Stimulated activated CD8-positive, alpha-beta memory T cell treated with anti-CD3 and anti-CD28 coated beads, Interleukin-7, amount 100 ng/mL, for 48 hours (primary cell): ENCODE results near the gene ROR2.
A peak's percentile ranks its signal among the peaks of the same experiment; 100 is the strongest.

Experiments used
- DNase-seq, 2 donors: peaks; one replicate each; pipeline ENCODE4 v3.0.0-alpha.2; 2020; ENCODE audit warnings: low read depth in 1 of 2; ENCODE audit errors: extremely low read depth in 1 of 2

The ROR2 gene

DNA sequence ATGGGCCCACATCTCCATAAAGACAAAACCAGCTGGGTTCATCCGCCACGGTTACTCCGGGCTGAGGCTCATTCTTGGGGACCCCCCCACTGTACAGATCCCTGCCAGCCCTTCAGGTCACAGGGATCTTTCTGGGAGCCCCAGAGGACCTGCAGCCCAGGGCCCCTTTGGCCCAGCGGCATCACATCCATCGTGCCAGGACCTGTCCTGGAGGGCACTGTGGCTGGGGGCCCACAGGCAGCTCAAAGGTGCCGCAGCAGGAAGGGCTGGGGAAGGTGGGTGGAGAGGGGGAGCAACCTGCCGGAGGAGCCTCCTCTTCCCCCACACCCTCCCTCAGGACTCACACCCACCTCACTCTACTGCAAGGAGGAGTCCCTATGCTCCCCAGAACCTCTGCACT lies 252.8 kb downstream of the ROR2 start:
- DNase-seq: no peak

- DNase-seq: no peak
These were observed 255.8 kb downstream of the ROR2 start for GRCh38 chr9:91694081-91694870.

DNA sequence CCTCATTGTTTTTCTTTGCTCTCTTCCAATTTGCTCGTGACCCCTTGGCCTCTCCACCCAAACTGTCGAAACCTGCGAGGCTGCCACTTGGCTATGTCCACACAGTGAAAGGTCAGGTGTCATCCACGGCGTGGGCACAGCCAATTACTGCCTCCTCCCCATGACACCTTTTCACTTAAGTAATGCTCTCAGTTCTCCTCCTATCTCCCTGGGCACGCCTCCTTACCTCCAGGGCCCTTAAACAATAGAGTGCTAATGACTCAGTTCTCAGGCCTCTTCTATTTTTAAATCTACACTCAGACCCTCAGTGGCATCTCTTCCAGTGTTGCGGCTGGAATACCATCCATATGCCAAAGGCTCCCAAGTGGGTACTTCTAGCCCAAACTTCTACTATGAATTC lies 256.8 kb downstream of the ROR2 start:
- DNase-seq: no peak

GRCh38 chr9:91690540-91691249 lies 259.3 kb downstream of the ROR2 start:
- DNase-seq: no peak

GRCh38 chr9:91689006-91689405 lies 261.0 kb downstream of the ROR2 start:
- no peak for DNase-seq

GRCh38 chr9:91683269-91683668 lies 266.8 kb downstream of the ROR2 start:
- no peak for DNase-seq

GRCh38 chr9:91682806-91683205 lies 267.2 kb downstream of the ROR2 start:
- no peak for DNase-seq

GRCh38 chr9:91681461-91682305 lies 268.3 kb downstream of the ROR2 start:
- peak; percentile 37 to 57 for DNase-seq

DNA sequence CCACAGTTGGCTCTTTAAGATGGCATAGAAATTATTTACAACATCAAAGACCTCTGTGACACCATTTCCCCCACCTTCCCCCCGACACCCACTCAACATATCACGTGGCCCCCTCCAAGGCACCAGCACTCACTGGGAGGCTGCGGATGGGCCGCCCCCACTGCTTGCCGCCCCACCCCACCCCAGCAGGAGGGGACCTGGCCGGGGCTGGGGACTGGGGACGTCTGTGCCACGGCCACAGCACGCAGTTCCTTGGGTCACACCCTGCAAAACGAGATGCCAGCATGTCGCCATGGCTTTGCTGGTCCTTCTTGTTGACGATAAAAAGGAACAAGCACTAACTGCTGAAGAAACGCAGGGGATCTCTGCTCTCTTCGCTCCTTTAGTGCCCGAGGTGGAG lies 269.0 kb downstream of the ROR2 start:
- DNase-seq: no peak

- no peak for DNase-seq
These were observed 269.9 kb downstream of the ROR2 start for GRCh38 chr9:91680106-91680505.

- no peak for DNase-seq
These were observed 271.0 kb downstream of the ROR2 start for GRCh38 chr9:91678807-91679580.

- DNase-seq: no peak
These were observed 272.1 kb downstream of the ROR2 start for GRCh38 chr9:91677822-91678436.

DNA sequence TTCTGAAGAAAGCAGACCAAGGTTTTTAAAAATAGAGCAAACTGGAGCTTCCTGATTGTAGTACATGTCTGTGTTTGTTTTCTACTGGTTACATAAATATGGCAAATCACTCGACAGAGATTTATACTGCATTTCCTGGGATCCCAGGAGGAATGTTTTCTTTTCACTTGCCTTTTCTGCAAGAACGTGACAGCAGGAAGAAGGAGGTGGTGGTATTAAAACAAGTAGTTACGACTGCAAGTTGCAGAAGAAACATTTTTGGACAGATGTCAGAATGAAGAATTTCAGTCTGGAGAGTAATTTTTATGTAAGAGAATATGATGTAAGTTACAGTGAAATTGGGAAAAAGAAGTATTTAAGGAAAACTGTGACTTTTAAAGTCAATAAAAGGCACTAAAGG lies 272.7 kb downstream of the ROR2 start:
- DNase-seq: no peak

GRCh38 chr9:91676046-91676445 lies 274.0 kb downstream of the ROR2 start:
- no peak for DNase-seq

- DNase-seq: no peak
These were observed 285.4 kb downstream of the ROR2 start for GRCh38 chr9:91664663-91665062.

GRCh38 chr9:91663858-91664257 lies 286.2 kb downstream of the ROR2 start:
- DNase-seq: no peak

DNA sequence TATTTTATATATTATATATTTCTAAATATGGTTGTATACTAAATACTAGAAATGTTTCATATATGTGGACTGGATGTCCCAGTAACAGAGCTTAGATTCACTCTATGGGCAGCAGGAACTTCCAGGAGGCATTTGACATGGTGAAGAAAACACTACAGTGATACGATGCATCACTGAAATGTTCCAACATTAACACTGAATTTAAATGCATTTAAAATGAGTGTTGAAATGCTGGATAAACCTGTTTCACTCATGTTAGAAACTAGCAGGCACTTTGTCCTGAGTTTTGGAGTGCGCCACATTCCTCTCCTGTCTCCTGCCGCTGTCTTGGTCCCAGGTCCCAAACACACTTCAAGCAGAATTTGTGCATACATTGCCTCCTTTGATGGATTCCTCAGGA lies 288.6 kb downstream of the ROR2 start:
- no peak for DNase-seq

DNA sequence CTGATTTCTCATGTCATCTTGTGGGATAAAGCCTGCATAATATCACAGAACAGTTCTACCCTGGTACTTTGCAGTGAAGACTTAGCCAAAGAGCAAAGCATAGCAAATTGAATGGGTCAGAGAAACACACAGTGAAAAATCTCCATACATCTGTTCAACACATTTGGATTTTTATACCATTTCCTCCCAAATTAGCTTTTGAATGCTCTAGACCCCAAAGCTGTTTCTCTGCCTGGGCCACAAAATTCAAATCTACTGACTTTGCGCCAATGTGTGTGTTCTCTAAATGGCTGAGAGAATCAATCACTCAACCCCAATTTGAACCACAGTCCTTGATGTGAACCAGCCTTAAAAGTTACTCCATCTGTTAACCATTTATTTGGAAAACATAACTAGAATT lies 289.5 kb downstream of the ROR2 start:
- no peak for DNase-seq

GRCh38 chr9:91659529-91660495 lies 290.2 kb downstream of the ROR2 start:
- no peak for DNase-seq
